ENCODE data around the gene PPM1L. TPM values are rescaled to one million over a fixed set of nuclear protein-coding genes. Genes with fewer than 3 reads are reported as not detected.

The PPM1L gene
- total RNA-seq, 2 experiments from 2014 or later, result 5.0 to 8.3 TPM

GRCh38 chr3:161051856-161052255 lies 295.8 kb downstream of the PPM1L start:
- Mint-ChIP-seq H3K9me3 (ENCODE audit: low read depth) (no peaks in the 10 kb centered on the region), H3K4me3 (no peak overlapping the region), H3K27me3 (no peaks in the 10 kb centered on the region), H3K36me3 (no peaks in the 10 kb centered on the region), H3K27ac (no peak overlapping the region), H3K4me1 (peaks cover 2% of the 10 kb centered on the region)
- no peak for DNase-seq
- CTCF ChIA-PET, result no interaction called here
- no peak for ATAC-seq

GRCh38 chr3:161054860-161055604 lies 299.0 kb downstream of the PPM1L start:
- Mint-ChIP-seq H3K4me3 (no peak overlapping the region), H3K4me1 (peaks cover 2% of the 10 kb centered on the region), H3K27ac (no peak overlapping the region), H3K27me3 (no peaks in the 10 kb centered on the region), H3K9me3 (ENCODE audit: low read depth) (no peaks in the 10 kb centered on the region), H3K36me3 (no peaks in the 10 kb centered on the region)
- ATAC-seq (no peak), DNase-seq (no peak)
- CTCF ChIA-PET, result no interaction called here

- H3K4me1 Mint-ChIP-seq, result peaks cover 21% of the 10 kb centered on the region
- H3K27ac Mint-ChIP-seq, result no peak overlapping the region
- no peaks in the 10 kb centered on the region for H3K27me3 Mint-ChIP-seq
- DNase-seq (no peak), ATAC-seq (no peak)
- H3K4me3 Mint-ChIP-seq, result no peak overlapping the region
- CTCF ChIA-PET, result interaction anchor here (0.5 kb wide), 1 partner anchor 20 kb away, joined by 3 read pairs; no protein-coding TSS in a partner anchor
- H3K9me3 Mint-ChIP-seq (ENCODE audit: low read depth), result no peaks in the 10 kb centered on the region
- H3K36me3 Mint-ChIP-seq, result peaks cover 3% of the 10 kb centered on the region
Measured at GRCh38 chr3:161064413-161064812, 308.4 kb downstream of the PPM1L start.

- Mint-ChIP-seq H3K9me3 (ENCODE audit: low read depth) (no peaks in the 10 kb centered on the region), H3K36me3 (peaks cover 3% of the 10 kb centered on the region), H3K27ac (no peak overlapping the region), H3K4me3 (no peak overlapping the region), H3K27me3 (no peaks in the 10 kb centered on the region), H3K4me1 (peaks cover 43% of the 10 kb centered on the region)
- no peak for ATAC-seq
- DNase-seq, result no peak
- CTCF ChIA-PET, result no interaction called here
Measured at GRCh38 chr3:161066930-161067329, 310.9 kb downstream of the PPM1L start.

GRCh38 chr3:161067335-161067734 lies 311.3 kb downstream of the PPM1L start:
- no peak for DNase-seq
- CTCF ChIA-PET, result no interaction called here
- Mint-ChIP-seq H3K36me3 (peaks cover 3% of the 10 kb centered on the region), H3K27ac (no peak overlapping the region), H3K4me1 (peaks cover 46% of the 10 kb centered on the region), H3K27me3 (no peaks in the 10 kb centered on the region), H3K9me3 (ENCODE audit: low read depth) (no peaks in the 10 kb centered on the region), H3K4me3 (no peak overlapping the region)
- ATAC-seq, result no peak

GRCh38 chr3:161069511-161070251 lies 313.6 kb downstream of the PPM1L start:
- Mint-ChIP-seq H3K27me3 (no peaks in the 10 kb centered on the region), H3K27ac (no peak overlapping the region), H3K9me3 (ENCODE audit: low read depth) (no peaks in the 10 kb centered on the region), H3K4me3 (no peak overlapping the region), H3K4me1 (peaks cover 54% of the 10 kb centered on the region), H3K36me3 (peaks cover 3% of the 10 kb centered on the region)
- ATAC-seq, result peak; percentile 61
- no peak for DNase-seq
- CTCF ChIA-PET, result interaction anchor here (0.6 kb wide), 1 partner anchor 10 kb away, joined by 3 read pairs; no protein-coding TSS in a partner anchor

- H3K4me1 Mint-ChIP-seq, result peaks cover 54% of the 10 kb centered on the region
- no peaks in the 10 kb centered on the region for H3K9me3 Mint-ChIP-seq (ENCODE audit: low read depth)
- peaks cover 3% of the 10 kb centered on the region for H3K36me3 Mint-ChIP-seq
- no peak overlapping the region for H3K4me3 Mint-ChIP-seq
- no peak overlapping the region for H3K27ac Mint-ChIP-seq
- DNase-seq (no peak), ATAC-seq (no peak)
- H3K27me3 Mint-ChIP-seq, result no peaks in the 10 kb centered on the region
- CTCF ChIA-PET, result interaction anchor here (0.6 to 1.1 kb wide), 2 partner anchors 10 to 39 kb away, joined by 3 read pairs; no protein-coding TSS in a partner anchor
Measured at GRCh38 chr3:161070252-161070930, 314.4 kb downstream of the PPM1L start.

GRCh38 chr3:161070980-161071663 lies 315.1 kb downstream of the PPM1L start:
- DNase-seq (no peak), ATAC-seq (no peak)
- Mint-ChIP-seq H3K9me3 (ENCODE audit: low read depth) (no peaks in the 10 kb centered on the region), H3K4me1 (peaks cover 54% of the 10 kb centered on the region), H3K27me3 (peaks cover 6% of the 10 kb centered on the region), H3K36me3 (peaks cover 3% of the 10 kb centered on the region), H3K27ac (no peak overlapping the region), H3K4me3 (no peak overlapping the region)
- CTCF ChIA-PET, result interaction anchor here (1.1 kb wide), 1 partner anchor 38 kb away, joined by 3 read pairs; no protein-coding TSS in a partner anchor

GRCh38 chr3:161072211-161072621 lies 316.2 kb downstream of the PPM1L start:
- no peak overlapping the region for H3K27ac Mint-ChIP-seq
- ATAC-seq (peak; percentile 32), DNase-seq (no peak)
- no peak overlapping the region for H3K4me3 Mint-ChIP-seq
- CTCF ChIA-PET, result no interaction called here
- no peaks in the 10 kb centered on the region for H3K9me3 Mint-ChIP-seq (ENCODE audit: low read depth)
- H3K27me3 Mint-ChIP-seq, result peaks cover 15% of the 10 kb centered on the region
- peaks cover 56% of the 10 kb centered on the region for H3K4me1 Mint-ChIP-seq
- H3K36me3 Mint-ChIP-seq, result peaks cover 3% of the 10 kb centered on the region

GRCh38 chr3:161072751-161073150 lies 316.7 kb downstream of the PPM1L start:
- DNase-seq, result no peak
- Mint-ChIP-seq H3K36me3 (peaks cover 2% of the 10 kb centered on the region), H3K27me3 (peaks cover 16% of the 10 kb centered on the region), H3K9me3 (ENCODE audit: low read depth) (no peaks in the 10 kb centered on the region), H3K27ac (peak overlapping the region; percentile 42), H3K4me1 (peaks cover 56% of the 10 kb centered on the region), H3K4me3 (no peak overlapping the region)
- CTCF ChIA-PET, result no interaction called here
- no peak for ATAC-seq

GRCh38 chr3:161073181-161073580 lies 317.1 kb downstream of the PPM1L start:
- no peak for DNase-seq
- H3K4me1 Mint-ChIP-seq, result peaks cover 56% of the 10 kb centered on the region
- no peak for ATAC-seq
- H3K36me3 Mint-ChIP-seq, result peaks cover 2% of the 10 kb centered on the region
- H3K27ac Mint-ChIP-seq, result no peak overlapping the region
- H3K27me3 Mint-ChIP-seq, result peaks cover 16% of the 10 kb centered on the region
- no peak overlapping the region for H3K4me3 Mint-ChIP-seq
- CTCF ChIA-PET, result interaction anchor here (1.2 kb wide), 1 partner anchor 24 kb away, joined by 4 read pairs; no protein-coding TSS in a partner anchor
- no peaks in the 10 kb centered on the region for H3K9me3 Mint-ChIP-seq (ENCODE audit: low read depth)

- Mint-ChIP-seq H3K27ac (no peak overlapping the region), H3K36me3 (no peaks in the 10 kb centered on the region), H3K4me3 (no peak overlapping the region), H3K4me1 (peaks cover 38% of the 10 kb centered on the region), H3K9me3 (ENCODE audit: low read depth) (no peaks in the 10 kb centered on the region), H3K27me3 (peaks cover 18% of the 10 kb centered on the region)
- CTCF ChIA-PET, result no interaction called here
- ATAC-seq (peak; percentile 74), DNase-seq (no peak)
Measured at GRCh38 chr3:161081633-161082032, 325.6 kb downstream of the PPM1L start.

- CTCF ChIA-PET, result no interaction called here
- DNase-seq (no peak), ATAC-seq (peak; percentile 39)
- Mint-ChIP-seq H3K4me1 (peaks cover 35% of the 10 kb centered on the region), H3K4me3 (no peak overlapping the region), H3K9me3 (ENCODE audit: low read depth) (no peaks in the 10 kb centered on the region), H3K27me3 (peaks cover 15% of the 10 kb centered on the region), H3K27ac (no peak overlapping the region), H3K36me3 (no peaks in the 10 kb centered on the region)
Measured at GRCh38 chr3:161082063-161082462, 326.0 kb downstream of the PPM1L start.

Data from activated CD8-positive, alpha-beta memory T cell treated with anti-CD3 and anti-CD28 coated beads, Interleukin-2, amount 10 ng/mL, durations not matched to agents 7 days and 5 days (primary cell).